AG04449 (cell line): Measurements from ENCODE around the gene DDX60.

ENCODE experiments used
- CTCF ChIA-PET: fragments of 350-600 bp; formaldehyde crosslinking; extraction: SDS; loops from one replicate; lab custom pipeline; 2021; ENCODE audit warnings: antibody characterized with exemption; lab: Yijun Ruan, JAX
- POLR2A ChIA-PET: fragments of 400-600, 350-600 bp; formaldehyde crosslinking; extraction: SDS; loops from one replicate; lab custom pipeline; 2020; ENCODE audit warnings: antibody characterized with exemption, inconsistent platforms; lab: Yijun Ruan, JAX
- DNase-seq: peaks from one replicate; pipeline ENCODE4 v3.0.0-alpha.2; 2010; ENCODE audit warnings: low read depth, low spot score
- H3K4me3 ChIP-seq: 2 replicates; pipeline ENCODE4 v1.5.1; 2011; ENCODE audit warnings: low read depth, mild to moderate bottlenecking, control low read depth, low read length
- CTCF ChIP-seq: IDR thresholded peaks from one replicate; pipeline ENCODE4 v1.5.1; 2011; ENCODE audit warnings: mild to moderate bottlenecking, moderate library complexity, low read length, control low read depth, inconsistent platforms; ENCODE audit not compliant: insufficient read depth; ENCODE audit errors: missing control alignments

Gene DDX60

GRCh38 chr4:168264903-168265302 lies 53.6 kb downstream of the DDX60 start:
- ChIA-PET CTCF (no interaction called here), POLR2A (no interaction called here)
- no peak overlapping the region for H3K4me3 ChIP-seq
- no peak for DNase-seq
- no peak for TF ChIP-seq CTCF

- POLR2A ChIA-PET = no interaction called here
- no peak for DNase-seq
- TF ChIP-seq CTCF = no peak
- H3K4me3 ChIP-seq = no peak overlapping the region
- CTCF ChIA-PET = interaction anchor here (0.6 kb wide), 1 partner anchor 1240 kb away, joined by 3 read pairs; no protein-coding TSS in a partner anchor
Measured at GRCh38 chr4:168263039-168263438, 55.5 kb downstream of the DDX60 start.

- DNase-seq = no peak
- no peak for TF ChIP-seq CTCF
- POLR2A ChIA-PET = no interaction called here
- H3K4me3 ChIP-seq = no peak overlapping the region
- CTCF ChIA-PET = no interaction called here
Measured at GRCh38 chr4:168259096-168259495, 59.5 kb downstream of the DDX60 start.

GRCh38 chr4:168257768-168258167 lies 60.8 kb downstream of the DDX60 start:
- DNase-seq = no peak
- POLR2A ChIA-PET = no interaction called here
- no peak for TF ChIP-seq CTCF
- no peak overlapping the region for H3K4me3 ChIP-seq
- CTCF ChIA-PET = no interaction called here

- ChIA-PET CTCF (no interaction called here), POLR2A (no interaction called here)
- TF ChIP-seq CTCF = no peak
- H3K4me3 ChIP-seq = no peak overlapping the region
- no peak for DNase-seq
Measured at GRCh38 chr4:168248176-168248710, 70.3 kb downstream of the DDX60 start.

GRCh38 chr4:168247603-168248002 lies 70.9 kb downstream of the DDX60 start:
- ChIA-PET CTCF (no interaction called here), POLR2A (no interaction called here)
- no peak overlapping the region for H3K4me3 ChIP-seq
- DNase-seq = no peak
- no peak for TF ChIP-seq CTCF
